Mesenchymal stem cell (in vitro differentiated cells and primary cell): ENCODE measurements around the gene MMAB.

Experiments used
- DNase-seq: peaks from one replicate; pipeline ENCODE4 v3.0.0-alpha.2; 2013
- H2AFZ ChIP-seq: one replicate; pipeline ENCODE4 v1.6.1; 2013; ENCODE audit warnings: low read depth, mild to moderate bottlenecking, control low read depth, inconsistent platforms, low read length, moderate library complexity
- H2AK5ac ChIP-seq: 2 replicates; pipeline ENCODE4 v1.6.1; 2013; ENCODE audit warnings: low read length, moderate library complexity, mild to moderate bottlenecking, inconsistent platforms; ENCODE audit not compliant: severe bottlenecking
- H2BK120ac ChIP-seq: one replicate; pipeline ENCODE4 v1.6.1; 2013; ENCODE audit warnings: low read depth, mild to moderate bottlenecking, inconsistent platforms, low read length, moderate library complexity
- H2BK12ac ChIP-seq, 2 experiments: one replicate each; pipeline ENCODE4 v1.6.1; 2013; ENCODE audit warnings: inconsistent platforms in 2 of 2, low read length in 2 of 2, mild to moderate bottlenecking in 2 of 2, moderate library complexity in 2 of 2, control low read depth in 1 of 2
- H2BK15ac ChIP-seq: one replicate; pipeline ENCODE4 v1.6.1; 2013; ENCODE audit warnings: mild to moderate bottlenecking, low read depth, inconsistent platforms; ENCODE audit not compliant: poor library complexity, severe bottlenecking
- H2BK5ac ChIP-seq: 2 replicates; pipeline ENCODE4 v1.6.1; 2013; ENCODE audit warnings: low read depth, mild to moderate bottlenecking, low read length, control low read depth, inconsistent platforms; ENCODE audit not compliant: poor library complexity, severe bottlenecking
- H3K14ac ChIP-seq, 2 experiments: one replicate each; pipeline ENCODE4 v1.6.1; 2013; ENCODE audit warnings: inconsistent platforms in 2 of 2, low read length in 2 of 2, control low read depth in 1 of 2, mild to moderate bottlenecking in 1 of 2, moderate library complexity in 1 of 2
- H3K18ac ChIP-seq, 2 experiments: one replicate each; pipeline ENCODE4 v1.6.1; 2013; ENCODE audit warnings: inconsistent platforms in 2 of 2, low read length in 2 of 2, control low read depth in 1 of 2, low read depth in 1 of 2, mild to moderate bottlenecking in 1 of 2
- H3K23ac ChIP-seq, 2 experiments: one replicate each; pipeline ENCODE4 v1.6.1; 2013; ENCODE audit warnings: inconsistent platforms in 2 of 2, low read length in 2 of 2, mild to moderate bottlenecking in 2 of 2, moderate library complexity in 2 of 2, control low read depth in 1 of 2
- H3K27ac ChIP-seq: 2 replicates; pipeline ENCODE4 v1.5.1; 2013; ENCODE audit warnings: mild to moderate bottlenecking, moderate library complexity, low read length, control low read depth, inconsistent platforms; ENCODE audit not compliant: poor library complexity, severe bottlenecking
- H3K27me3 ChIP-seq, 2 experiments: 2 replicates each; pipeline versions ENCODE4 v1.6.1 to v1.7.0; 2013; ENCODE audit warnings: low read length in 2 of 2, mild to moderate bottlenecking in 2 of 2, moderate library complexity in 2 of 2, control low read depth in 1 of 2, inconsistent platforms in 1 of 2; ENCODE audit not compliant: control insufficient read depth in 1 of 2, insufficient read depth in 1 of 2
- H3K36me3 ChIP-seq, 2 experiments: 2 replicates each; pipeline versions ENCODE4 v1.6.1 to v1.7.0; 2013; ENCODE audit warnings: low read length in 2 of 2, control low read depth in 1 of 2, inconsistent platforms in 1 of 2, low read depth in 1 of 2, mild to moderate bottlenecking in 1 of 2; ENCODE audit not compliant: insufficient read depth in 2 of 2, control insufficient read depth in 1 of 2
- H3K4ac ChIP-seq, 2 experiments: one replicate each; pipeline ENCODE4 v1.6.1; 2013; ENCODE audit warnings: inconsistent platforms in 2 of 2, low read length in 2 of 2, mild to moderate bottlenecking in 2 of 2, moderate library complexity in 2 of 2, control low read depth in 1 of 2, low read depth in 1 of 2
- H3K4me1 ChIP-seq: 2 replicates; pipeline ENCODE4 v1.6.1; 2013; ENCODE audit warnings: low read depth, low read length, control low read depth; ENCODE audit not compliant: control insufficient read depth, insufficient read depth
- H3K4me2 ChIP-seq: 2 replicates; pipeline ENCODE4 v1.6.1; 2013; ENCODE audit warnings: low read length, mild to moderate bottlenecking, inconsistent platforms; ENCODE audit not compliant: poor library complexity, severe bottlenecking
- H3K4me3 ChIP-seq, 2 experiments: 2 replicates each; pipeline versions ENCODE4 v1.5.1 to v1.7.0; 2013; ENCODE audit warnings: low read length in 2 of 2, mild to moderate bottlenecking in 2 of 2, control low read depth in 1 of 2, low read depth in 1 of 2; ENCODE audit not compliant: insufficient read depth in 1 of 2
- H3K79me1 ChIP-seq: replicated peaks from 2 replicates; pipeline ENCODE4 v1.6.1; 2013; ENCODE audit warnings: mild to moderate bottlenecking, control low read depth, low read length, inconsistent platforms; ENCODE audit not compliant: poor library complexity, severe bottlenecking
- H3K9ac ChIP-seq: 2 replicates; pipeline ENCODE4 v1.7.0; 2013; ENCODE audit warnings: mild to moderate bottlenecking, low read length, moderate library complexity
- H3K9me3 ChIP-seq: 2 replicates; pipeline ENCODE4 v1.7.0; 2013; ENCODE audit warnings: mild to moderate bottlenecking, low read length; ENCODE audit not compliant: control insufficient read depth
- H4K8ac ChIP-seq: one replicate; pipeline ENCODE4 v1.6.1; 2013; ENCODE audit warnings: inconsistent platforms, mild to moderate bottlenecking, low read length, moderate library complexity
- H4K91ac ChIP-seq: one replicate; pipeline ENCODE4 v1.6.1; 2013; ENCODE audit warnings: mild to moderate bottlenecking, low read length, inconsistent platforms
- WGBS: methylation state at CpG from one replicate; pipeline ENCODE4 v1.1.7; 2013; ENCODE audit warnings: mixed read lengths; 5-methylcytosine and 5-hydroxymethylcytosine counted together

Gene MMAB

DNA sequence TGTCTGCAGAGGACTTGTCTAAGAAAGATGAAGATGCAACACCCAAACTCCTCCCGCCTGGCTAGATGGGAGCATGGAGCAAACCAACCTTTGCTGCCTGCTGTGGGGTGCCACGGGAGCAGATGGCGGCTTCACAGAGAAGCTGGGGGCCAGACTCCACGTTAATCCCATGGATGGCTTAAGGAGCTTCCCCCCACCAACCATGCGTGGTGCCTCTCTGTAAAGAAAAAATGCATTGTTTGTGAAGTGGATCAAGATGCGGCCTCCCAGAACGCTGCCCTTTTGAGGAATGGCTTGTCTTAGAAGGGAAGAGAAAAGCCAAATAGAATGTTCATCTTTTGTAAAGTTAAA is 15.9 kb upstream of the MMAB start:
- 99% methylated on average over 7 of the region's 7 CpGs for WGBS
- no peak overlapping the region for H2AK5ac ChIP-seq
- no peak overlapping the region for H3K4me3 ChIP-seq
- no peak for DNase-seq
- no peak overlapping the region for H3K9ac ChIP-seq
- H3K23ac ChIP-seq: no peak overlapping the region
- peaks cover 49 to 61% of the 10 kb centered on the region in 2 experiments for H3K36me3 ChIP-seq
- no peak overlapping the region for H3K18ac ChIP-seq
- no peak overlapping the region for H3K4me2 ChIP-seq
- no peaks in the 10 kb centered on the region for H3K79me1 ChIP-seq
- no peak overlapping the region for H2BK15ac ChIP-seq
- no peak overlapping the region for H3K27ac ChIP-seq
- no peak overlapping the region for H2AFZ ChIP-seq
- no peak overlapping the region for H3K14ac ChIP-seq
- no peak overlapping the region for H2BK12ac ChIP-seq
- peaks cover 4% of the 10 kb centered on the region for H3K4me1 ChIP-seq
- H3K4ac ChIP-seq: no peak overlapping the region
- H4K8ac ChIP-seq: no peak overlapping the region
- no peak overlapping the region for H4K91ac ChIP-seq
- no peaks in the 10 kb centered on the region for H3K9me3 ChIP-seq
- no peak overlapping the region for H2BK120ac ChIP-seq
- H3K27me3 ChIP-seq: no peaks in the 10 kb centered on the region
- no peak overlapping the region for H2BK5ac ChIP-seq

DNA sequence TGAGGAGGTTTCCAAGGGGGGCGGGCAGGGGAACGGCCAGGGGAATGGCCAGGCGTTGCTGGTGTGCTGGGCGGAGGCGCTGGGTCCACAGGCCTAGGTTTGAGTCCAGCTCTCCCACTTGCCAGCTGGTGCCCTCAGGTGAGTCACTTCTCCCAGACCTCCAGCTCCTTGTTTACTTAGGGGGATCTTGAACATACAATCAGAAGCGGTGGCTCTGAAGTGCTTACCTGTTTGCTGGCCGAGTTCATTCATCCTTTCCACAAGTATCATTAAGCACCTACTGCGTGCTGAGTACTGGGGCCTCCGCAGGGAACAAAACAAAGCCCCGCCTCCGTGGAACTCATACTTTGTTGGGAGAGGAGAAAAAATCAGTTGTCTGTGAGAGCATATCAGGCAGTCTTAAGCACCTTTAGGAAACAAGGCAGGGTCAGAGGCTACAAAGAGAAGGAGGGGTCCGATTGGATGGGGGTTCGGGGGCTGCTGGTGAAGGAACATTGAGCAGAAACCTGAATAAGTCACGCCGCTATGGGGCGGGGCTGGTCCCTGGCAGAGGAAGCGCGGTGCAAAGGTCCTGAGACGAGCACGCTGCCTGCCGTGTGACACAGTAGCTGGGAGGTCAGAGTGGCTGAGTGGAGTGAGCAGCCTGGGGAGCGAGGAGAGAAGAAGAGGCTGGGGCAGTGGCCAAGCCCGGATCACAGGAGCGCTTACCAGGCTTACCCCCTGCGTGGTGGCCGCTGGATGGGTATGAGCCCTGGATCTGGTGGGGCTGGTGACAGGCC is 15.3 kb upstream of the MMAB start:
- Histone ChIP-seq H2BK15ac (no peak overlapping the region), H3K4ac (no peak overlapping the region), H3K9me3 (no peaks in the 10 kb centered on the region), H3K27me3 (no peaks in the 10 kb centered on the region), H3K9ac (no peak overlapping the region), H3K4me1 (peaks cover 4% of the 10 kb centered on the region), H2BK5ac (no peak overlapping the region), H3K79me1 (no peaks in the 10 kb centered on the region), H2AK5ac (no peak overlapping the region), H4K91ac (no peak overlapping the region), H3K14ac (no peak overlapping the region), H3K23ac (no peak overlapping the region), H3K18ac (no peak overlapping the region), H3K4me2 (no peak overlapping the region), H3K4me3 (no peak overlapping the region), H2BK12ac (no peak overlapping the region), H2AFZ (no peak overlapping the region), H3K36me3 (peaks cover 54 to 61% of the 10 kb centered on the region in 2 experiments), H4K8ac (no peak overlapping the region), H3K27ac (no peak overlapping the region), H2BK120ac (no peak overlapping the region)
- DNase-seq: no peak
- 97% methylated on average over 26 of the region's 26 CpGs for WGBS

DNA sequence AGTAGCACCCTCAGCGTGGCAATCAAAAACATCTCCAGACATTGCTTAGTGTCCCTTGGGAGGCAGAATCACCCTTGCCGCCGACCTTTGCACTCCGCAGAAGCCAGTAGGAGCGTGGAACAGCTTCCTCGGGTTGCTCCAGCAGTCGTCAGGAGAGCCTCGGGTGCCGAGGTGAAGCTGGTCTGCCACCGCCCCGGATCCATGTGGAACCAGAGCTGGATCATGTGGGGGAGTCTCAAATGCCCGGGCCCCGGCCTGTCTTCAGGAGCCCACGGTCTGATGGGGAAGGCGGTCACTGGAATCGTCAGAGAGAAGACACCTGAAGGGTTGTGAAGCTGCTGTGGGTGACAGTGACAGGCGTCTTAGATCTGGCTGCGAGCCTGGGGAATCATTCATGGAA is 14.6 kb upstream of the MMAB start:
- H3K9me3 ChIP-seq: no peaks in the 10 kb centered on the region
- H3K27ac ChIP-seq: no peak overlapping the region
- H2BK15ac ChIP-seq: no peak overlapping the region
- no peak overlapping the region for H2BK120ac ChIP-seq
- no peak overlapping the region for H3K4me3 ChIP-seq
- no peak overlapping the region for H3K18ac ChIP-seq
- H2AFZ ChIP-seq: no peak overlapping the region
- H2AK5ac ChIP-seq: no peak overlapping the region
- H3K27me3 ChIP-seq: no peaks in the 10 kb centered on the region
- 97% methylated on average over 18 of the region's 18 CpGs for WGBS
- no peaks in the 10 kb centered on the region for H3K79me1 ChIP-seq
- H3K23ac ChIP-seq: no peak overlapping the region
- H4K8ac ChIP-seq: no peak overlapping the region
- no peak overlapping the region for H4K91ac ChIP-seq
- peaks cover 50 to 57% of the 10 kb centered on the region in 2 experiments for H3K36me3 ChIP-seq
- H3K4me1 ChIP-seq: peaks cover 4% of the 10 kb centered on the region
- H3K4me2 ChIP-seq: no peak overlapping the region
- H2BK12ac ChIP-seq: no peak overlapping the region
- no peak overlapping the region for H3K14ac ChIP-seq
- DNase-seq: no peak
- H3K9ac ChIP-seq: no peak overlapping the region
- no peak overlapping the region for H2BK5ac ChIP-seq
- H3K4ac ChIP-seq: no peak overlapping the region

DNA sequence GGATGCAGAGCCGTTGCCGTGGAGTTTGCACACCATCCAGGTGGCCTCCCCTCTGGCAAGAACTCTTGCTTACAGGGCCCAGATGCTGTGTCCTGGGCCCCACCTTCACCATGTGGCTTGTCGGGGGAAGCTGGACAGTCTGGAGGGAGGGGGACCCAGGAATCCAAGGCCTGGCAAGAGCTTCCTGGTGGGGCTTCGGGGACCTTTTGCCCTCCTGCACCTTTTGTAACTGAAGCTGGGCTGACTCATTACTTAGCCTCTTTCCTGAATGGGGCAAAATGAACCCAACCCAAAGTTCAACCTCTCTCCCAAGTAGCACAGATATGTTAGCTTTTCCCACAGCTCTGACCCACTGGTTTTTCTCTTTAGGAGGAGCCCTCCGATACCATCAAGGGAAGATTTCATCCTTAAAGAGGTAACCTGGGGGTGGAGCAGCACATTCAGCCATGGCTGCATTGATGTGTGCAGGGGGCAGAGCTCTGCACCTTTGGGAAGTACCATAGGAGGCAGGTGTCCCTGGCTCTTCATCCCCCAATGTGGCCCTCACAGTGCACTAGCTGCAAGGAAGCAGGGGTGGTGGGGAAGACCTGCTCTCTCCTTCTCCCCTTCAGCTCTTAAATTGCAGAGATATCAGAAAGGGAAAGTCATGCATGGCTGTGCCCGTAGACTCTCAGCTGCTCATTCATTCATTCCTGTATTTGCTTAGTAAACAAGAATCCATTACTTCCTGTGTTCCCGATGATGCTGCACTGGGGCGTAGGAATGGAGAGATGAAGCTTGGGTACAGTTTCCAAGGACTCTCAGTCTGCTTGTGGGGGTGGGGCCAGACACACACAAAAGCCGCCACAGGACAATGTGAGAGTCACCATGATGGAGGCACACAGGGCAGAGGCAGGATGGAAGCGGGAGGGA is 13.3 kb upstream of the MMAB start:
- Histone ChIP-seq H3K14ac (no peak overlapping the region), H3K27me3 (no peaks in the 10 kb centered on the region), H2AK5ac (no peak overlapping the region), H2BK15ac (no peak overlapping the region), H3K79me1 (no peaks in the 10 kb centered on the region), H3K18ac (no peak overlapping the region), H3K9ac (no peak overlapping the region), H3K27ac (no peak overlapping the region), H3K23ac (no peak overlapping the region), H3K4me2 (no peak overlapping the region), H3K9me3 (no peaks in the 10 kb centered on the region), H3K4me3 (no peak overlapping the region), H2BK120ac (no peak overlapping the region), H4K91ac (no peak overlapping the region), H2BK5ac (no peak overlapping the region), H3K4ac (no peak overlapping the region), H4K8ac (no peak overlapping the region), H3K4me1 (peaks cover 4% of the 10 kb centered on the region), H2AFZ (no peak overlapping the region), H3K36me3 (peaks cover 42 to 59% of the 10 kb centered on the region in 2 experiments), H2BK12ac (no peak overlapping the region)
- DNase-seq: no peak
- WGBS: 87% methylated on average over 9 of the region's 10 CpGs
